ENCODE measurements around the gene CD74.

CD74 gene

DNA sequence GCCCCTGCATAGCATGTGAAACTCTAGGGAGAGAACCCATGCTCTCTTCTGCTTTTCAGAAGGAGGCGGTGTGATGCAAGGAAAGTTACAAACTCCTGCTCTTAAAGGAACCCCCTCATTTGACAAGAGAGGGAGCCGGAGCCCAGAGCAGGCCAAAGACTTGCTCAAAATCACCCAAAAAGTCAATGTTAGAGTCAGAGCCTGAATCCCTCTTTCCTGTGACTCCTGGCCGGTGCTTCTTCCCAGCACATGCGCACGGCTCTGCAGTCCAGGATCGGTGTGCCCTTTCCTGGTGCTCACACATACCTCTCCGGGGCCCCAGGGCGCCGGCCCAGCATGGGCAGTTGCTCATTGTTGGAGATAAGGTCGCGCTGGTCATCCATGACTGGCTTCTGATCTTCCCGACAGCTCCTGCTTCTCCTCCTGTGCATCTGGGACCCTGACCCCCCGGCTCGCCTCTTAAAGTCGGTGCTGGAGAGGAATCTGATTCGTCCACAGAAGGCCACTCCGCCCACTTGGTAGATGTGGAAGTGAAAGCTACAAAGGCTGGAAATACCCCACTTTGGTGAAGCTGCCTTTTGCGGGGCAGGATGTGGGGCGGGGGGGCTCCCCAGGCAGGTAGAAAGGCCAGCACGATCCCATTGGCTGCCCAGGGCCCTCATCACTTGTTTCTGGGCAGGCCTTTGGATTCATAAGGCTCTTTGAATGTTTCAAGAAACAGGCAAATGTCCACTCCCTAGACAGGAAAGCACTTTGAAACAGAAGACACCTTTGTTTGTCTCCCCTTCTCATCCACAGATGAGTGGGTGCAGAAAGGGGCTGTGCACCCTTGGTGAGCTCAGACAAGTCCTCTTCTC lies at the start of gene CD74:
CD74 (minus strand) TSS at position 592 of the 857 bp plus-strand sequence; CDS start at position 431, 161 bp downstream.
- peak; percentile 98 for DNase-seq (ENCODE audit: low read depth)
- peak within 1 kb of the TSS; percentile 86 for H3K4me3 ChIP-seq (ENCODE audit: low read depth, low read length)
- TF ChIP-seq CTCF (IDR thresholded peaks at IDR 0.05; ENCODE audit: low read depth, low read length, missing control alignments), result no peak

GRCh38 chr5:150461231-150461630 lies 48.5 kb upstream of the CD74 start:
- H3K4me3 ChIP-seq (ENCODE audit: low read depth, low read length), result no peak overlapping the region
- peak; percentile 55 for DNase-seq (ENCODE audit: low read depth)
- TF ChIP-seq CTCF (IDR thresholded peaks at IDR 0.05; ENCODE audit: low read depth, low read length, missing control alignments), result no peak

DNA sequence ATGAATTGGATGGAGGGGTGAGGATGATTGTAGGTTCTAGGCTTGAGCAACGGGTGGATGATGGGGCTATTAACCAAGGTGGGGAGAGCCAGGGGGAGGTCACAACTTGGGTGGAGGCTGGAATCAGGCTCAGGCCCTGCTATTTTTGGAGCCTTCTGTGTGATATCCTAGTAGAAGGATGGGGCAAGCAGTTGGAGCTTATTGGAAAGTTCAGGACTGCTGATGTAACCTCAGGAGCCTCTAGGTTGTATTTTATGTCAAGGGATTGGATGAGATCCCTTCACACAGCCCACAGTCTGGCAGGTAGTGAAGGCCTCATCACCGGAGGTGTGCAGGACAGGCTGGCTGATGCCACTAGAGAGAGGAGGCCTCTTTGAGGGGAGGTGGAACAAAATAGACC lies 48.1 kb upstream of the CD74 start:
- TF ChIP-seq CTCF (IDR thresholded peaks at IDR 0.05; ENCODE audit: low read depth, low read length, missing control alignments), result no peak
- no peak overlapping the region for H3K4me3 ChIP-seq (ENCODE audit: low read depth, low read length)
- no peak for DNase-seq (ENCODE audit: low read depth)

DNA sequence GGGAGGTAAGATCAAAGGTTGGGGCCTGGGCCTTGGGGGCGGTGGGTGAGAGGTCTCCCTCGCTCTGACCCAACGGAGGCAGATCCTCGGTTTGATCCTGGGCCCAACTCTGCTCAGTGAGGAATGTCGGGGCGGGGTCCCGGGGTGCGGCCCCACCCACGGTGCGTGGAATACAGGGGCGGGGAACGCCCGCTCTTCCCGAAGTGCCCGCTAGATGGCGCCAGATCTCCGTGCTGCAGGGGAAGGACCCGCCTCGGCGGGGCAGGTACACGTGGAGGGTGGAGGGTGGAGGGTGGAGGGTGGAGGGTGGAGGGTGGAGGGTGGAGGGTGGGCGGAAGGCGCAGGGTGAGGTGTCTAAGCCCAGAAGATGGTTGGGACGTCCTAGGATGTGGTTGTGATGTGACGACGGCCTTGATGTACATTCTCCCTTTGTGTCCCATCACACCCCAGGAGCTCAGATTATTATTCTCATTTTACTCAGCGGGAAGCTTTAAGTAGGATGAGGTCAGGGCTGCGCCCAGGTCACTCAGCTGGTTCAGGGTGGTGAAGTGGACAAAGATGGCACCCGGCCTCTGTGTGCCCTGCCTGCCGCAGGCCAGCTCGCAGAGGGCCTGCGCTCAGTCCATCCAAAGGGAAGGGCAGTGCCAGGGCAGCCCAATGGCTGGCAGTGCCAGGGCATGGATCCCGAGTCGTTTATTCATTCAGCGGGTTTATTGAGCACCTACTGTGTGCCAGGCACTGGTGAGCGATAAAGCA lies 46.3 kb upstream of the CD74 start:
- TF ChIP-seq CTCF (IDR thresholded peaks at IDR 0.05; ENCODE audit: low read depth, low read length, missing control alignments), result peak; percentile 78
- DNase-seq (ENCODE audit: low read depth), result no peak
- peak overlapping the region; percentile 34 for H3K4me3 ChIP-seq (ENCODE audit: low read depth, low read length)

DNA sequence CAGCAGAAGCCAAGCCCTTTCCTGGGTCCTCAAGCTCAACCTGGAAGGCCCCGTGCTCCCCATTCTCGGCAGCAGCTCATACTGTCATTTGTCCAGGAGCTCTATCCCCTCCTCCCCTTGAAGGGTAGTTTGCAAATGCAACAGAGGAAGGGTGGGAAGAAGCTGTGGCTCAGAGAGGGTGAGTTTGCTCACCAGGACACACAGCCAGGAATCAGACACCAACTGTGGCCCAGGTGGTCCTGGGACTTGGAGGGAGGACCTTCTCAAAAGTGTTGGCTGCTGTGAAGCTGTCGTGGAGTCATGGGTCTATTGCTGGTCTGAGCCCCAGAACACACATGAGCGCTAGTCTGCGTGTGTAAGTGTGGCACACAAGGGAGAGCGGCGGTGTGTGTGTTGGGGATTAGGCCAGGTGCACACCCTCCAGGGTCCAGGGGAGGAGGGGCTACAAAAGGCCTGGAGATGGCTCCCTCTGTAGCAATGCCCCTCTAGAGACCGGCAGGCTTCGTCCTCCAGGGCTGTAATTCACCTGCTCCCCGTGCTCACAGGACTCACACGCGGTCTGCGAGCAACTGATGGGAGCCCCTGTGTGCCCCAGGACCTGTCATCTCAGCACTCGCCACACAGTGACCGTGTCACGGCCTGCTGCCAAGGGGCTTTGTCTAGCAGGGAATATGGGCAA lies 45.0 kb upstream of the CD74 start:
- DNase-seq (ENCODE audit: low read depth), result no peak
- TF ChIP-seq CTCF (IDR thresholded peaks at IDR 0.05; ENCODE audit: low read depth, low read length, missing control alignments), result no peak
- H3K4me3 ChIP-seq (ENCODE audit: low read depth, low read length), result no peak overlapping the region

DNA sequence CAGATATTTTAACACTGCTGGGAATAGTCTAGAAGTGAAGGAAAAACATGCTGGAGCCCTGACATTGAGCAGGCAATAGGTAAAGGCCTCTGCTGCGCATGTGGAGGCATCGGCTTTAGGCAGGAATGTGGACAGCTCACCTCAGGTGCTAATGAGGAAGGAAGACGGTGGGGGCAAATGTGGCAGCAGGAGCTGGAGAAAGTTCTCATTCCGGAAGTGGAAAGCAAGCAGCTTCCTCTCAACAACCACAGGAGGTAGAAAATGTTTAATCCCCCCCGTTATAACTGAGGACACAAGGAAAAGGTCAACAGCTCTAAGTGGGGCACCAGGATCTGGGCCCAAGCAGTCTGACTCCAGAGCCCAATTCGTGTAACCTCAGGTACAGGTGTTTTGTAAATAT lies 44.4 kb upstream of the CD74 start:
- TF ChIP-seq CTCF (IDR thresholded peaks at IDR 0.05; ENCODE audit: low read depth, low read length, missing control alignments), result no peak
- no peak for DNase-seq (ENCODE audit: low read depth)
- H3K4me3 ChIP-seq (ENCODE audit: low read depth, low read length), result no peak overlapping the region

Data from GM12864 (cell line).